Measurements from ENCODE around the gene RUBCNL.
"Not testable (repeated sequence)": the region's sequence is repeated elsewhere in the genome, so short reads cannot be mapped to it uniquely, and the experiment has no call there.

DNA sequence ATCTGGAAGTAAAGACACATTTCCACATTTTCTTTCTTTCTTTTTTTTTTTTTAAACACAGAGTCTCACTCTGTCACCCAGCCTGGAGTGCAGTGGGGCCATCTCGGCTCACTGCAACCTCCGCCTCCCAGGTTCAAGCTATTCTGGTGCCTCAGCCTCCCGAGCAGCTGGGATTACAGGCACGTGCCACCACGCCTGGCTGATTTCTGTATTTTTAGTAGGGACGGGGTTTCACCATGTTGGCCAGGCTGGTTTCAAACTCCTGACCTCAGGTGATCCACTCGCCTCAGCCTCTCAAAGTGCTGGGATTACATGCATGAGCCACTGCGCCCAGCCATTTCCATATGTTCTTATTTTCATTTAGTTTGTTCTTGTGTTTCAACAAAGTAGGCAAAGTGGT is 14.1 kb downstream of the RUBCNL start:
- TF ChIP-seq CTCF (conservative IDR thresholded peaks at IDR 0.05; ENCODE audit: low read depth in 2 of 2); POLR2AphosphoS5 (IDR thresholded peaks at IDR 0.05; ENCODE audit: low read depth); EZH2 (IDR thresholded peaks at IDR 0.05; ENCODE audit: low read depth, unreplicated experiment); REST (IDR thresholded peaks at IDR 0.05; ENCODE audit: unreplicated experiment); ZNF114 (CRISPR knock-in tag; IDR thresholded peaks at IDR 0.05); EZH2phosphoT487 (IDR thresholded peaks at IDR 0.05; ENCODE audit: unreplicated experiment); CREB1 (CRISPR knock-in tag; IDR thresholded peaks at IDR 0.05; ENCODE audit: low read depth); ETS1 (IDR thresholded peaks at IDR 0.05); NANOG (IDR thresholded peaks at IDR 0.05; ENCODE audit: borderline replicate concordance): not testable (repeated sequence)
